Erythroblast (primary cell): ENCODE data around the gene IGSF3.
"Not testable (repeated sequence)": the region's sequence is repeated elsewhere in the genome, so short reads cannot be mapped to it uniquely, and the experiment has no call there.

Experiments
- GATA1 ChIP-seq: IDR thresholded peaks from 2 replicates; pipeline ENCODE4 v1.6.1; 2011; ENCODE audit warnings: low read depth, mild to moderate bottlenecking, control low read depth, low read length, moderate library complexity
- POLR2A ChIP-seq: IDR thresholded peaks from 2 replicates; pipeline ENCODE4 v1.6.1; 2011; ENCODE audit warnings: mild to moderate bottlenecking, low read length

- not testable (repeated sequence) for TF ChIP-seq POLR2A, GATA1
Measured at GRCh38 chr1:116636584-116636983, 30.9 kb downstream of the IGSF3 start.
